IPS-15b (cell line): ENCODE results near the gene OR56A5.
"Not testable (repeated sequence)": the region's sequence is repeated elsewhere in the genome, so short reads cannot be mapped to it uniquely, and the experiment has no call there.

Experiments
- H3K27me3 ChIP-seq: one replicate; pipeline ENCODE4 v1.6.1; 2013; ENCODE audit warnings: low read length; ENCODE audit not compliant: control insufficient read depth, insufficient read depth
- H3K36me3 ChIP-seq: one replicate; pipeline ENCODE4 v1.6.1; 2013; ENCODE audit warnings: low read length; ENCODE audit not compliant: control insufficient read depth, insufficient read depth
- H3K4me1 ChIP-seq: one replicate; pipeline ENCODE4 v1.6.1; 2013; ENCODE audit warnings: mild to moderate bottlenecking, low read length; ENCODE audit not compliant: control insufficient read depth, insufficient read depth
- H3K4me3 ChIP-seq: one replicate; pipeline ENCODE4 v1.5.1; 2013; ENCODE audit warnings: low read depth, low read length
- H3K9ac ChIP-seq: one replicate; pipeline ENCODE4 v1.6.1; 2013; ENCODE audit warnings: low read depth, mild to moderate bottlenecking, low read length
- H3K9me3 ChIP-seq: one replicate; pipeline ENCODE4 v1.6.1; 2013; ENCODE audit warnings: mild to moderate bottlenecking, low read length; ENCODE audit not compliant: control insufficient read depth, insufficient read depth

OR56A5 gene

DNA sequence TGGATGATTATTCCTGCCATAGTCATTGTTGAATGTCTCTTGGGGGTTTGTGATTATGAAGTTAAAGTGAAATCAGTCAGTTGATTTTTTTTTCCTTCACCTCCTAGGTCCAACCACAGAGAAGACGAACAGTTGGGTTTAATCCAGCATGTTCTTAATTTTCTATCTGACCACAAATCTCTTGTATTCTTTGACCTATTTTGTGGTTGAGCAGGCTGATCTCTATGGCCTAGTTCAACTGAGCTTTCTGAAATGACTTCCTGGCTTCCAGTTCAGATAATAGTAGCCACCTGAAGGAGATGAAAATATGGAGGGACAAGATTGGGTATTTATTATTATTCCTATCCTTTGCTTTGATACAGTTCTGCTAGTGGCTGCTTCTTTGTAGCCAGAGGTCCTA is 5.2 kb upstream of the OR56A5 start:
- Histone ChIP-seq H3K36me3 (no peaks in the 10 kb centered on the region), H3K4me1 (no peaks in the 10 kb centered on the region), H3K9me3 (peaks cover 3% of the 10 kb centered on the region), H3K27me3 (no peaks in the 10 kb centered on the region), H3K4me3 (no peak overlapping the region), H3K9ac (no peak overlapping the region)

DNA sequence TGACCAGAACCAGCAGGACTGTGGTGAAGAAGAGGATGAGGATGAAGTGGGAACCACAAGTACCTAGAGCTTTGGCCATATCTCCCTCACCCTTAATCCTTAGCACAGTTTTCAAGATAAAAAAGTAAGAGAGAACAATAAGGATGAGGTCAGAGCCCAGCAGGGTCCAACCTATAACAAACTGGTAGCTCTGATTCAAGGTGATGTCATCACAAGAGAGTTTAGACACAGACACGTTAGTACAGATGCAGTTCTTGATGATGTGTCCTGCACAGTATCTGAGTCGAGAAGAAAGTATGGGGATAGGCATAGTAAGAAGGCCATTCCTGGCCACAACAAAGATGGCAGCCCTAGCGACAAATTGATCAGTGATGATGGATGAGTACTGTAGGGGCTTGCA is 586 bp downstream of the OR56A5 start:
- Histone ChIP-seq H3K4me1 (no peaks in the 10 kb centered on the region), H3K9ac (no peak overlapping the region), H3K27me3 (no peaks in the 10 kb centered on the region), H3K36me3 (no peaks in the 10 kb centered on the region), H3K9me3 (peaks cover 6% of the 10 kb centered on the region), H3K4me3 (no peak overlapping the region)

DNA sequence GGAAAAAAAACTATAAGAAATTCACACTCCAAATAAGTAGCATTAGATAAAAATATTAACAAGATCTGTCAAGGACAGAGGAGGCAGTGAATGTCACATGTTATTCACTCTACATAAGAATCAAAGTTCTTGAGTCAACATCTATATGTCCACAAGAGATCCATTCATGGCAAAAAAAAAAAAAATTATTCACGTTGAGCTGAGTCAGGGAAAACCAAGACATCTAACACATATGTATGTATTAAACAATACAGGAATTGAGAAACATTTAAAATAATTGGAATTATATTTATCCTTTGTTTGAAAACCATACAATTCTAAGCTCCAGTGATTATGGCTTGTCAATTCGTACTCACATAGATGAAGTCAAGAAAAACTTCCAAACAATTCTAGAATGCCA is 1.3 kb downstream of the OR56A5 start:
- no peaks in the 10 kb centered on the region for H3K4me1 ChIP-seq

DNA sequence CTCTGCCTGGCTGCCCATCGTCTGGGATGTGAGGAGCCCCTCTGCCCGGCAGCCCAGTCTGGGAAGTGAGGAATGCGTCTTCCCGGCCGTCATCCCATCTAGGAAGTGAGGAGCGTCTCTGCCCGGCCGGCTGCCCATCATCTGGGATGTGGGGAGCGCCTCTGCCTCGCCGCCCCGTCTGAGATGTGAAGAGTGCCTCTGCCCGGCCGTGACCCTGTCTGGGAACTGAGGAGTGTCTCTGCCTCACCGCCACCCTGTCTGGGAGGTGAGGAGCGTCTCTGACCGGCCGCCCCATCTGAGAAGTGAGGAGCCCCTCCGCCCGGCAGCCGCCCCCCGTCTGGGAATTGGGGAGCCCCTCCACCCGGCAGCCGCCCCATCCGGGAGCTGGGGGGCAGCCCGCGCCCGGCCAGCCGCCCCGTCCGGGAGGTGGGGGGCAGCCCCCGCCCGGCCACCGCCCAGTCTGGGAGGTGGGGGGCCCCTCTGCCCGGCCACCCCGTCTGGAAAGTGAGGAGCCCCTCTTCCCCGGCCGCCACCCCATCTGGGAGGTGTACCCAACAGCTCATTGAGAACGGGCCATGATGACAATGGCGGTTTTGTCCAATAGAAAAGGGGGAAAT is 7.5 kb downstream of the OR56A5 start:
- not testable (repeated sequence) for H3K4me3 ChIP-seq, H3K4me1 ChIP-seq, H3K27me3 ChIP-seq, H3K36me3 ChIP-seq, H3K9me3 ChIP-seq, H3K9ac ChIP-seq

More for the DNA sequence above, 1.3 kb downstream of the OR56A5 start:
- no peak overlapping the region for H3K9ac ChIP-seq
- no peak overlapping the region for H3K4me3 ChIP-seq
- no peaks in the 10 kb centered on the region for H3K27me3 ChIP-seq
- peaks cover 6% of the 10 kb centered on the region for H3K9me3 ChIP-seq
- H3K36me3 ChIP-seq: no peaks in the 10 kb centered on the region

DNA sequence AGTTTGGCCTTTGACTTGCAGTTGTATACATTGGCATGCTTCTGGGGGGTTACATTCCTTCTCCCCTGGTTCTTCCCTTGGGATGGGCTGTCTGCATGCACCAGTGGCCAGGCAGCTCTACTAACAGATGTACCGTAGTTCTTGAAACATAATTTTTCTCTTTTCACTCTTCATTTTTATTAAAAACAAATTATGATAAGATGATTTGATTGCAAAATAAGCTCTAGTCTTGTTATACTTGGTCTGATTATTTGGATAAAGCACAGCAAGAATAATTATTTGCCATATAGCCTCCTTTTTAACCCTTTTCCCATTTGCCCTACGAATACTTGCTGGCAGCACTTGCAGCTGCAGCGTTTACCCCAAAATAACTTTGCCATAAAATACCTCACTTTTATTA is 12.7 kb downstream of the OR56A5 start:
- no peak overlapping the region for H3K4me3 ChIP-seq
- no peak overlapping the region for H3K9ac ChIP-seq
- no peaks in the 10 kb centered on the region for H3K4me1 ChIP-seq
- H3K9me3 ChIP-seq: no peaks in the 10 kb centered on the region
- no peaks in the 10 kb centered on the region for H3K27me3 ChIP-seq
- no peaks in the 10 kb centered on the region for H3K36me3 ChIP-seq

DNA sequence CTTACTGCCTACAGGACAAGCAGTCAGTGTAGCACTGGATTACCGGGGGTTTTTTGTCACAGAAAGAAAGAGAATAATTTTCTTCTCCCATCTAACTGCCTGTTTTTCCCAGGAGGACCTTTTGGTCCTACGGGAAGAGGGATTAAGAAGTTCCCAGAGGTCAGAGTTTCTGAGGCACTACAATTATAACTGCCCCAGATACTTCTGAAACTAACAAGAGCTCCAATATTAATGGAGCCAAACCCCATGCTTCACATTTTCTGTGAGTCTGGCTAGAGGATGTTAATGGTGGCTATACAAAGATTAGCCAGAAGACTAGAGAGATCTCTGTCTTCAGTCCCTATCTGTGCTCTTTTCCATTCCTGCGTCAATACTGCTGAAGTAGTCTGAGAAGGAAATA is 26.3 kb downstream of the OR56A5 start, which contains the start of gene OR56A3:
Gene OR56A3, plus strand, starts transcription at position 301 of the 400 bp plus-strand sequence. CDS start 5,096 bp downstream, outside the sequence.
- Histone ChIP-seq H3K27me3 (no peaks in the 10 kb centered on the region), H3K36me3 (no peaks in the 10 kb centered on the region), H3K4me1 (no peaks in the 10 kb centered on the region), H3K4me3 (no peak within 1 kb of the TSS), H3K9ac (no peak within 1 kb of the TSS), H3K9me3 (no peaks in the 10 kb centered on the region)

DNA sequence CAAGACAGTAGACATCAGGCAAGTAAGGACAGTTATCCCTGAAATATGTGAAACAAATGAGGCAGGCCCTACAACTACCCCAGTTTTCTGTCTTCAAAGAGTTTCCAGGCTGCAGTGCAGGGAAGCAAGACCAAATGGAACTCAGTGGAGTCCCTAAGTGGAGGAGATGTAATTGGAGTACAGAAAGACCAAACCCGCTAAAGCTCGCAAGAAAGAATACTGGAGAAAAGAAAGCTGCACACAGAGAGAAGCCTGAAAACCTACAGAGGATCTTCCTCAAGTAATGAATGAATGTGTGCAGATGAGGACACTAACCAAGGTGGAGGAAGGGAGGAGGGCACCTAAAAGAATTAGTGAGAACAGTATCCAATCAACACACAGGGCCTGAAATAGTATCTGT is 27.5 kb downstream of the OR56A5 start:
- Histone ChIP-seq H3K9me3 (no peaks in the 10 kb centered on the region), H3K27me3 (no peaks in the 10 kb centered on the region), H3K9ac (no peak overlapping the region), H3K4me1 (no peaks in the 10 kb centered on the region), H3K36me3 (no peaks in the 10 kb centered on the region), H3K4me3 (no peak overlapping the region)

DNA sequence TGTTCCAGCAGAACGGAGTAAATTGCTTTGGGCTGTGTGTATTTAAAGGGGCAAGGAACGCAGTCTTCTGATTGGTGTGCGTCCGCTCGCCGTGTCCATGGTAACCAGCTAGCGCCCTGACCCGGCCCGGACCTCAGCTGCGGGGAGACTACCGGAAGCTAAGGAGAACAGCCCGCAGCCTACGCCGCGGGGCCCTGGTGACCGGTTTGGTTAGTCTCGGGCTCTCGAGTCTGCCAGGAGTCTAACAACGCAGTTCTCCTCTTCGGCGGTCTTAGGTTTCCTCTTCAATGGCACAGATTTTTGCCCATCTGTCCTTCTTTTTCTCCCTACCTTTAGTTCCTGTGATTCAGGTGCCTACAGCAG is 29.7 kb downstream of the OR56A5 start:
- no peaks in the 10 kb centered on the region for H3K36me3 ChIP-seq
- no peaks in the 10 kb centered on the region for H3K9me3 ChIP-seq
- H3K27me3 ChIP-seq: no peaks in the 10 kb centered on the region
- H3K4me1 ChIP-seq: no peaks in the 10 kb centered on the region
- H3K4me3 ChIP-seq: no peak overlapping the region
- H3K9ac ChIP-seq: no peak overlapping the region

DNA sequence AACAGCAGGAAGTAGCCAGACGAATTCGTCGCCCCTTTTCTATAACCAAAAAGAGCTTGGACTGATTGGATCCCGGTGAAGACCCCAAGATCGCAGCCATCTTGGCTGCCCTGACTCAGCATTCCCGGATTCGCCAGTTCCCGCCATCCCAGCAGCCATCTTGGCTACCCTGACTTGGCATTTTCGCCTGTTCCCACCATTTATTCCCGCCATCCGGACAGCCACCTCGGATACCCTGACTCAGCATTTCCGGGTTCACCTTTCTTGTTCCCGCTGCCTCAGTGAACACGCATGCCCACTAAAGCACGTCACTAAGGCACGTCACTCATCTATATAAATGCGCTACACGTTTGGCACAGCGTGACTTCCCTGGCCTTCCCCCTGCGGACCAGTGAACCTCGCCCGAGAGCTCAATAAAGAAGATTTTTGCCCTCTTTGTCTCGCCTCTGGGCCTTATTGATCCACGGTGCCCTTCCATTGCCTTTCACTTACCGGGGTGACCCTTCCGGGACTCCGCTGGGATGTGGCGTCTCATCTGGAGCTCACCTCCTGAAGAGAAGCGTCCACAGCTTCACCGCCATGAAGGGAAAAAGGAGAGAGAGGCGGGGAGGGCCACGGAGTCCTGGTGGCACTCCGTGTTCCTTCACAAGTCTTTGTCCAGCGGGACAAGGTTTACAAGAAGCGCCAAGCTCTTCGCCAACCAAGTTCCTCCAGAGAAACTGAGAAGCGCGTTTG is 30.3 kb downstream of the OR56A5 start:
- Histone ChIP-seq H3K27me3 (no peaks in the 10 kb centered on the region), H3K4me1 (no peaks in the 10 kb centered on the region), H3K9me3 (no peaks in the 10 kb centered on the region), H3K9ac (no peak overlapping the region), H3K36me3 (no peaks in the 10 kb centered on the region), H3K4me3 (no peak overlapping the region)

DNA sequence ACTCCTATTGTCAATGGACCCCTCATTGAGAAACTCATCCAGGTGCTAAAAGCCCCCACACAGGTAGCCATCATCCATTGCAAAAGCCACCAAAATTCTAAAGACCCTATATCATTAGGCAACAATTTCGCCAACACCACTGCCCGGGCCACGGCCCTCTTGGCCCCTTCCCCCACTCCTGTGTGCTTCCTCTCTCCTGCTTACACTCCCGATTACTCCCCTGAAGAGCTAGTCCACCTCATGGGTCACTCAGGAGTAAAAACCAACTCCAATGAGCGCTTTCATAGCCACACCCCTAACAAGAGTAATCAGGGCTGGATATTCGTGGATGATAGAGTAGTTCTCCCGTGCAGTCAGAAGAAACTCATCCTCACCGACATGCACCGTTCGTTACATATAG is 35.2 kb downstream of the OR56A5 start:
- Histone ChIP-seq H3K9me3 (peaks cover 2% of the 10 kb centered on the region), H3K4me1 (no peaks in the 10 kb centered on the region), H3K27me3 (no peaks in the 10 kb centered on the region)

DNA sequence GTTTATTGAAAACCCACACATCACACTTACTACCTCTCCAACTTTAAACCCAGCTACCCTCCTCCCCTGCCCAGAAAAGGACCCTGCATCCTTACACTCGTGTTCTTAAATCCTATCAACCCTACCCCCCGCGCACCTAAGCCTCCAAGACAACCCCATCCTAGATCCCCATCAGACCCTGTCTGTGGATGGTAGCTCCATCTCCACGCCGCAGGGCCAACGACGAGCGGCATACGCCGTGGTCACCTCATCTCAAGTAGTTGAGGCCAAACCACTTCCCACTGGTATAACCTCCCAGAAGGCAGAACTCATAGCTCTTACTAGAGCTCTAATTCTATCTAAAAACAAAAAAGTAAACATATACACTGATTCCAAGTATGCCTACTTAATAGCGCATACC is 35.6 kb downstream of the OR56A5 start:
- H3K9me3 ChIP-seq: peaks cover 6% of the 10 kb centered on the region
- H3K4me1 ChIP-seq: no peaks in the 10 kb centered on the region
- H3K4me3 ChIP-seq: no peak overlapping the region
- no peak overlapping the region for H3K9ac ChIP-seq
- no peaks in the 10 kb centered on the region for H3K36me3 ChIP-seq
- no peaks in the 10 kb centered on the region for H3K27me3 ChIP-seq

More for the DNA sequence above, 35.2 kb downstream of the OR56A5 start:
- no peak overlapping the region for H3K4me3 ChIP-seq
- H3K36me3 ChIP-seq: no peaks in the 10 kb centered on the region
- no peak overlapping the region for H3K9ac ChIP-seq

DNA sequence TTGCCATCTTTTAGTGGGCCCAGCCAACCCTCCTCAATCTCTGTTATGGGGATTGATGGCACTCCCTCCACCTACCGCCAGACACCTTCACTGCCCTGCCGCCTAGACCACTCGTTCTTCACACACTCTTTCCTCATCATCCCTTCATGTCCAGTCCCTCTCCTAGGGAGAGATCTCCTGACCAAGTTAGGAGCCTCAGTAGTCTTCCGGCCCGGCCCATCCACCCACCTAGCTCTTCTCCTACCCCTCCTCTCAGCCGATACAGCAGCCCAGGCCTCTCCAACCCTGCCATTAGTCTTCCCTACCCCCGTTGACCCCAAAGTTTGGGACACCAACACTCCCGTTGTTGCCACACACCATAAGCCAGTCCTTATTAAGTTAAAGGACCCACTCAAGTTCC is 37.2 kb downstream of the OR56A5 start:
- H3K9me3 ChIP-seq: peaks cover 6% of the 10 kb centered on the region
- H3K4me3 ChIP-seq: no peak overlapping the region
- no peaks in the 10 kb centered on the region for H3K27me3 ChIP-seq
- no peaks in the 10 kb centered on the region for H3K36me3 ChIP-seq
- no peak overlapping the region for H3K9ac ChIP-seq
- no peaks in the 10 kb centered on the region for H3K4me1 ChIP-seq
